Sigmoid colon (tissue), 7 donors: ENCODE measurements around the gene MVB12B. TPM values are rescaled to one million over a fixed set of nuclear protein-coding genes. Genes with fewer than 3 reads are reported as not detected.

ENCODE experiments used
- DNase-seq: peaks from one replicate; pipeline ENCODE4 v3.0.0-alpha.2; 2019
- H3K27ac ChIP-seq, 4 donors: fragments of 200-600 bp; sonication (generic); one replicate each; pipeline ENCODE4 v1.5.1; 2016 to 2019; ENCODE audit warnings: mild to moderate bottlenecking in 1 of 4
- H3K27me3 ChIP-seq, 3 donors: fragments of 200-600 bp; sonication (generic); one replicate each; pipeline ENCODE4 v1.5.1; 2019; ENCODE audit warnings: mild to moderate bottlenecking in 1 of 3
- H3K36me3 ChIP-seq, 4 donors: fragments of 200-600 bp; sonication (generic); one replicate each; pipeline ENCODE4 v1.5.1; 2016 to 2019
- H3K4me1 ChIP-seq, 4 donors: fragments of 200-600 bp; sonication (generic); one replicate each; pipeline ENCODE4 v1.5.1; 2017 to 2019
- H3K4me3 ChIP-seq, 4 donors: fragments of 200-600 bp; sonication (generic); one replicate each; pipeline ENCODE4 v1.5.1; 2017 to 2019; ENCODE audit warnings: mild to moderate bottlenecking in 2 of 4, moderate library complexity in 1 of 4
- H3K9me3 ChIP-seq, 4 donors: fragments of 200-600 bp in 3 of 4; sonication (generic) in 3 of 4; one replicate each; pipeline versions ENCODE4 v1.5.1 to v1.6.1; 2013 to 2019
- EP300 ChIP-seq, 4 donors: sonication (generic); formaldehyde crosslinking; IDR thresholded peaks; one replicate each; pipeline ENCODE4 v1.6.1; 2017; ENCODE audit warnings: antibody characterized with exemption in 4 of 4
- POLR2A ChIP-seq, 2 donors: fragments of 450-650 bp; IDR thresholded peaks; one replicate each; pipeline ENCODE4 v1.6.1; 2016; ENCODE audit warnings: antibody characterized with exemption in 2 of 2, mild to moderate bottlenecking in 2 of 2, moderate library complexity in 2 of 2
- POLR2AphosphoS5 ChIP-seq, 4 donors: sonication (generic); formaldehyde crosslinking; IDR thresholded peaks; one replicate each; pipeline ENCODE4 v1.6.1; 2017; ENCODE audit warnings: antibody characterized with exemption in 4 of 4
- WGBS, 2 donors: extraction: QIAGEN DNeasy Blood & Tissue Kit; methylation state at CpG; one replicate each; pipeline ENCODE4 v1.1.7; 2013; 5-methylcytosine and 5-hydroxymethylcytosine counted together
- intact Hi-C: fragments of 100-400 bp; cut with DNase I; formaldehyde crosslinking; loops from one replicate; pipeline ENCODE4 v1.15.1; 2023
- polyA plus RNA-seq, 3 donors: library from polyadenylated mRNA; stranded (reverse); fragments of 200-250 nt; gene quantifications; one replicate each; pipeline ENCODE4 v1.2.3, GENCODE V29; 2013
- total RNA-seq, 4 donors: library from RNA; depleted of rRNA; stranded (reverse); fragments of >200 nt; gene quantifications; one replicate each; pipeline ENCODE4 v1.1.0, GENCODE V29; 2016
- TF ChIP-seq, protein P1 (sequence below), 4 experiments: fragments of 450-650 bp in 3 of 4; fragments of 200-600 bp in 1 of 4; IDR thresholded peaks; one replicate each; pipeline ENCODE4 v1.5.1; 2016 to 2019; ENCODE audit warnings: antibody characterized with exemption in 4 of 4, mild to moderate bottlenecking in 3 of 4, moderate library complexity in 2 of 4
- donor health status: healthy with polysubstance abuse.
- donor health status: Bipolar disorder and iron deficiency.
- donor health status: healthy.

The MVB12B gene
- total and polyA plus RNA-seq, 7 donors = 5.1 to 14.4 (median 12.2) TPM

DNA sequence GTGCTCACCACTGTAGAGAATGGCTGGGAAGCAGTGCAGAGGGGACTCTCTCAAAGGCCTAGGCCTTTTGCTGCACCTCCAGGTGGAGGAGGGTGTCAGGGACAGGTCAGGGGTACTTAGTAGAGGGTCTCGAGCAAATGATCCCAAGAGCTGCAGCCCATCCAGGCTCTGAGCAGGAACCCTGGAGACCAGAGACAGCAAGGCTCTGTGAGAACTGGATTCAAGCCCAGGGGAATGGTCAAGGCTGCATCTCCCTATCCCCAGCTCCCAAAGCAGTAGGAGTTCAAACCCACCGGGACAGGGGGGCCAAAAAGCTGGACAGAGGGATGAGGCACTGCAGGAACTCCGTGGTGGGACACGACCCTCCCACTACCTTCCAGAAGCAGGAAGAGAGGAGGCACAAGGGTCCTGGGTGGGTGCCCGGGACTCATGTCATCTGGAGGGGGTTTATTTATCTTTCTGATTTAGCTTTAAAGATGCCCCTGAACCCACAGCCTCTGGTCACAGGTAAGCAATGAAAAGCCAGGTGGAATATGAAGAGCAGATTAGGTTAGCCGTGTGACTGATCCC lies 124.8 kb downstream of the MVB12B start:
- no peak for DNase-seq
- WGBS, 2 donors = 92% methylated on average over 6 of the region's 6 CpGs
- Histone ChIP-seq H3K36me3 (peaks cover 0 to 29% (median 0%) of the 10 kb centered on the region in 4 donors), H3K4me1 (no peaks in the 10 kb centered on the region), H3K27ac (no peak overlapping the region), H3K27me3 (no peaks in the 10 kb centered on the region), H3K4me3 (no peak overlapping the region), H3K9me3 (no peaks in the 10 kb centered on the region)
- intact Hi-C loops = no loop called here
- TF ChIP-seq EP300 (IDR thresholded peaks at IDR 0.05) (no peak), POLR2A (IDR thresholded peaks at IDR 0.05) (no peak), POLR2AphosphoS5 (IDR thresholded peaks at IDR 0.05) (no peak)
- TF ChIP-seq, protein P1, sequence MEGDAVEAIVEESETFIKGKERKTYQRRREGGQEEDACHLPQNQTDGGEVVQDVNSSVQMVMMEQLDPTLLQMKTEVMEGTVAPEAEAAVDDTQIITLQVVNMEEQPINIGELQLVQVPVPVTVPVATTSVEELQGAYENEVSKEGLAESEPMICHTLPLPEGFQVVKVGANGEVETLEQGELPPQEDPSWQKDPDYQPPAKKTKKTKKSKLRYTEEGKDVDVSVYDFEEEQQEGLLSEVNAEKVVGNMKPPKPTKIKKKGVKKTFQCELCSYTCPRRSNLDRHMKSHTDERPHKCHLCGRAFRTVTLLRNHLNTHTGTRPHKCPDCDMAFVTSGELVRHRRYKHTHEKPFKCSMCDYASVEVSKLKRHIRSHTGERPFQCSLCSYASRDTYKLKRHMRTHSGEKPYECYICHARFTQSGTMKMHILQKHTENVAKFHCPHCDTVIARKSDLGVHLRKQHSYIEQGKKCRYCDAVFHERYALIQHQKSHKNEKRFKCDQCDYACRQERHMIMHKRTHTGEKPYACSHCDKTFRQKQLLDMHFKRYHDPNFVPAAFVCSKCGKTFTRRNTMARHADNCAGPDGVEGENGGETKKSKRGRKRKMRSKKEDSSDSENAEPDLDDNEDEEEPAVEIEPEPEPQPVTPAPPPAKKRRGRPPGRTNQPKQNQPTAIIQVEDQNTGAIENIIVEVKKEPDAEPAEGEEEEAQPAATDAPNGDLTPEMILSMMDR (IDR thresholded peaks at IDR 0.05) = no peak

DNA sequence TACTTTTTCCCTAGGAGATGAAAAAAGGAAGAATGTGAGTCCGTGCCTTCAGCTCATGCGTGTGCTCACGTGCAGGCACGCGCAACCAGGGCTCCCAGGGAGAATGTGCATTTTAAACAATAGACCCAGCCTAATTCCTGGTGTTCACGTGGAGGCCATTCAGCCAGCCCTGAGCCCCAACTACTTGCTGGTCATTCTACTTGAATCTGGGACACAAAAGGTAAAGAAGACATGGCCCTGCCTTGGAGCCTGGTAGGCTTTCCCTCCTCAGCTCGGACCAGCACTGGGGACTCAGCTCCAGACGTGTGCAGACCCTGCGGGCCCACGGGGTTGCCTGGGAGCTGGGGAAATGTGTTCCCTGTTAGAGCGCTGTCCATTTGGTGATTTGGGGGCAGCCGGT lies 125.5 kb downstream of the MVB12B start:
- Histone ChIP-seq H3K27ac (no peak overlapping the region), H3K27me3 (no peaks in the 10 kb centered on the region), H3K4me3 (no peak overlapping the region), H3K9me3 (no peaks in the 10 kb centered on the region), H3K4me1 (no peaks in the 10 kb centered on the region), H3K36me3 (peaks cover 0 to 36% (median 0%) of the 10 kb centered on the region in 4 donors)
- 92 to 95% methylated on average over 12 of the region's 12 CpGs for WGBS, 2 donors
- DNase-seq = no peak
- TF ChIP-seq, protein P1 (IDR thresholded peaks at IDR 0.05) = no peak
- no peak for TF ChIP-seq EP300 (IDR thresholded peaks at IDR 0.05)
- TF ChIP-seq POLR2AphosphoS5 (IDR thresholded peaks at IDR 0.05) = no peak
- no peak for TF ChIP-seq POLR2A (IDR thresholded peaks at IDR 0.05)
- intact Hi-C loops = no loop called here

DNA sequence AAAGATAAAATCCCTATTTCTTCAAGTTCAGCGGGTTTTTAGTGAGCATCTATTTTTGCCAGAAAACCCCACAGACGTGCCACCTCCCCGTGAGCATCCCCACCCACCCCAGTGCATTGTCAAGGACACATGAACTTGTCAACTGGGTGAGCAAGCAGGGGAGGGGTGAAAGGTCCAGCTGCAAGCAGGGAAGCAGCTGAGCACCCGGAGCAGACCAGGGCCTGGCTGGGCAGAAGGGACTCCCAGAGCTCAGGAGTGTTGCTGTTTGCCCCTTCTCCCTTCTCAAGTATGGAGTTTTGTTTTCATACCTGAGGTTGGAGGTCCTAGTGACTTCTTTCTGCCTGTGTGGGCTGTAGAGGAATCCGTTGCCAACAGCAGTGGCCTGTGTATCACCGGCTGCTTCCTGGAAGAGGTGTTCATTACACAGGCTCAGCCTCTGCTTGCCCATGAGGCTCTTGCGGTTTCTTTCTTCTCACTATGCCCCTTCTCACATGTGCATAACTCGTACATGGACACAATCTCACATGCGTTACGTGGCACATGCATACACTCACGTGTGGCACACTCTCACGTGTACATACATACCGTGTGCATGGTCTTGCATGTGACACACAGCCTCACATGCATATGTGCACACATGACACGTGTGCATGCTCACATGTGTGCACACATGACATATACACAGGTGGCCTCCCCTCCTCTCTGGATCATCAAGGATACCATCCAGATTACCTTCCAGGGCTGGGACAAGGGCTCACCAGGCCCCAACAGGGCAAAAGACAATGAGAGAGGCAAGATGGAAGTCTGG lies 126.7 kb downstream of the MVB12B start:
- Histone ChIP-seq H3K9me3 (no peaks in the 10 kb centered on the region), H3K36me3 (peaks cover 0 to 28% (median 0%) of the 10 kb centered on the region in 4 donors), H3K27me3 (no peaks in the 10 kb centered on the region), H3K4me1 (no peaks in the 10 kb centered on the region), H3K27ac (no peak overlapping the region), H3K4me3 (no peak overlapping the region)
- TF ChIP-seq, protein P1 (IDR thresholded peaks at IDR 0.05) = no peak
- no peak for TF ChIP-seq POLR2A (IDR thresholded peaks at IDR 0.05)
- no peak for TF ChIP-seq EP300 (IDR thresholded peaks at IDR 0.05)
- TF ChIP-seq POLR2AphosphoS5 (IDR thresholded peaks at IDR 0.05) = no peak
- no peak for DNase-seq
- intact Hi-C loops = no loop called here
- WGBS, 2 donors = 89 to 90% methylated on average over 14 of the region's 14 CpGs

DNA sequence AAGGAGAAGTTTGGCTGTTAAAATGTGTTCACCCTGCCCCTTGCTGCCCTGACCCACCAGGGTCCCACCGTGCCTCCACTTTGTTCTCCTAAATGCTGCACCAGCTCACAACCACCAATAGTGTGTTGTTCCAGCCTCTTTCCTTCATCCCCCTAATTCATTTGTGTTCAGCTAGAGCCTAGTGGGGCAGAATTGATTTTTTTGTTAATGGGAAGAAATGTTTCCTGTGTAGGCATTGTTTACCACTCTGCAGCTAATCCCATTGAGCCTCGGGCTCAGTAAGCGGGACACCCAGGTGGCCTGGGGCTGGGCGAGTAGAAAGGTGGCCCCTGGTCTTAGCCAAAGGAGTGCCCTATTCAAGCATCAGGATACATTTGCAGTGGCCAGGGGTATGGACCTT lies 127.6 kb downstream of the MVB12B start:
- Histone ChIP-seq H3K4me3 (no peak overlapping the region), H3K27ac (no peak overlapping the region), H3K36me3 (peaks cover 0 to 24% (median 0%) of the 10 kb centered on the region in 4 donors), H3K4me1 (no peaks in the 10 kb centered on the region), H3K9me3 (no peaks in the 10 kb centered on the region), H3K27me3 (no peaks in the 10 kb centered on the region)
- intact Hi-C loops = no loop called here
- 81 to 91% methylated on average over 4 of the region's 4 CpGs for WGBS, 2 donors
- no peak for TF ChIP-seq POLR2AphosphoS5 (IDR thresholded peaks at IDR 0.05)
- no peak for TF ChIP-seq EP300 (IDR thresholded peaks at IDR 0.05)
- no peak for TF ChIP-seq POLR2A (IDR thresholded peaks at IDR 0.05)
- no peak for DNase-seq

DNA sequence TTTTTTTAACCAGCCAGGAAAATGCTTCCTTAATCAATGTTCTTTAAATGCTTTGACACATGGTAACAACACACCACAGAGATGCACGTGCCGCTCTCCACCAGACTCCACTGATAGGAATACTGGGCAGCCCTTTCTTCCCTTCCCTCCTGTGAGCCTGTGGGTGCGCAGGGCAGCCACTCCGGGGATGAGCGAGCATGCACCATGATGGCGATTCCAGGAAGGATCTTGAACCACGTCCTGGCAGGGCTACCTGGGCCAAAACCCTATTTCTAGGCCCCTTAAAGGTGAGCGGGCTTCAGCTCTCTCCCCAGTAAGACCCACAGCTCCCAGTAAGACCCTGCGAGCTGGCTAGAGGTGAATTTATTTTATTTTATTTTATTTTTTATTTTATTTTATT lies 128.2 kb downstream of the MVB12B start:
- intact Hi-C loops = no loop called here
- Histone ChIP-seq H3K36me3 (peaks cover 0 to 24% (median 0%) of the 10 kb centered on the region in 4 donors), H3K27ac (no peak overlapping the region), H3K9me3 (no peaks in the 10 kb centered on the region), H3K27me3 (no peaks in the 10 kb centered on the region), H3K4me1 (peaks cover 0 to 2% (median 0%) of the 10 kb centered on the region in 4 donors), H3K4me3 (no peak overlapping the region)
- no peak for DNase-seq
- whole genome bisulfite sequencing, 2 donors = 96 to 98% methylated on average over 9 of the region's 9 CpGs
- TF ChIP-seq, protein P1 (IDR thresholded peaks at IDR 0.05) = no peak
- TF ChIP-seq POLR2AphosphoS5 (IDR thresholded peaks at IDR 0.05) (no peak), POLR2A (IDR thresholded peaks at IDR 0.05) (no peak), EP300 (IDR thresholded peaks at IDR 0.05) (no peak)
